Esophagus muscularis mucosa (tissue), 4 donors: Measurements from ENCODE around the gene INHBC. TPM values are rescaled to one million over a fixed set of nuclear protein-coding genes. Genes with fewer than 3 reads are reported as not detected.

Source experiments
- DNase-seq: peaks from one replicate; pipeline ENCODE4 v3.0.0-alpha.2; 2017; ENCODE audit errors: extremely low spot score
- H3K27ac ChIP-seq, 4 donors: fragments of 200-600 bp; sonication (generic); replicated peaks in 1 of 4; 1 replicate in 3 of 4; 2 replicates in 1 of 4; pipeline ENCODE4 v1.5.1; 2016 to 2019; ENCODE audit warnings: mild to moderate bottlenecking in 1 of 4
- H3K27me3 ChIP-seq, 4 donors: fragments of 200-600 bp; sonication (generic); one replicate each; pipeline versions ENCODE4 v1.5.1 to v1.6.0; 2016 to 2019
- H3K36me3 ChIP-seq, 4 donors: fragments of 200-600 bp; sonication (generic); one replicate each; pipeline ENCODE4 v1.5.1; 2016 to 2019
- H3K4me1 ChIP-seq, 4 donors: fragments of 200-600 bp; sonication (generic); one replicate each; pipeline ENCODE4 v1.5.1; 2016 to 2019
- H3K4me3 ChIP-seq, 4 donors: fragments of 200-600 bp; sonication (generic); 1 replicate in 2 of 4; 2 replicates in 2 of 4; pipeline ENCODE4 v1.5.1; 2016 to 2019; ENCODE audit warnings: mild to moderate bottlenecking in 4 of 4, moderate library complexity in 1 of 4
- H3K9me3 ChIP-seq, 4 donors: fragments of 200-600 bp; sonication (generic); 1 replicate in 3 of 4; 2 replicates in 1 of 4; pipeline ENCODE4 v1.5.1; 2016 to 2019
- EP300 ChIP-seq: sonication (generic); formaldehyde crosslinking; IDR thresholded peaks from one replicate; pipeline ENCODE4 v1.6.1; 2017; ENCODE audit warnings: antibody characterized with exemption
- POLR2A ChIP-seq: fragments of 450-650 bp; IDR thresholded peaks from one replicate; pipeline ENCODE4 v1.6.1; 2017; ENCODE audit warnings: antibody characterized with exemption, moderate library complexity, mild to moderate bottlenecking, low read depth
- POLR2AphosphoS5 ChIP-seq, 2 donors: sonication (generic); formaldehyde crosslinking; IDR thresholded peaks; one replicate each; pipeline ENCODE4 v1.6.1; 2017; ENCODE audit warnings: antibody characterized with exemption in 2 of 2
- WGBS: methylation state at CpG from one replicate; pipeline ENCODE4 v1.1.5; 2018; 5-methylcytosine and 5-hydroxymethylcytosine counted together
- intact Hi-C: fragments of 100-400 bp; cut with DNase I; formaldehyde crosslinking; loops from one replicate; pipeline ENCODE4 v1.15.1; 2023
- small RNA-seq, 3 donors: library from RNA; depleted of rRNA; stranded (forward); fragments of <200 nt; gene quantifications; one replicate each; pipeline ENCODE3, GENCODE V24; 2016
- total RNA-seq, 4 donors: library from RNA; depleted of rRNA; stranded (reverse); fragments of >200 nt; gene quantifications; one replicate each; pipeline versions ENCODE4 v1.1.0 to v1.2.1, GENCODE V29; 2016
- TF ChIP-seq, protein P1 (sequence below), 3 experiments: fragments of 200-600 bp in 2 of 3; fragments of 450-650 bp in 1 of 3; sonication (generic) in 2 of 3; IDR thresholded peaks; one replicate each; pipeline ENCODE4 v1.5.1; 2017 to 2019; ENCODE audit warnings: antibody characterized with exemption in 3 of 3, mild to moderate bottlenecking in 2 of 3, moderate library complexity in 1 of 3

INHBC gene
- total RNA-seq, 4 donors from 2014 or later: not detected

- no peaks in the 10 kb centered on the region for H3K27me3 ChIP-seq
- no peaks in the 10 kb centered on the region for H3K9me3 ChIP-seq
- H3K36me3 ChIP-seq: peaks cover 44 to 87% (median 75%) of the 10 kb centered on the region in 4 donors
- intact Hi-C loops: no loop called here
- no peaks in the 10 kb centered on the region for H3K4me1 ChIP-seq
- H3K27ac ChIP-seq: no peak overlapping the region
- 87% methylated on average over 12 of the region's 12 CpGs for WGBS
- TF ChIP-seq, protein P1, sequence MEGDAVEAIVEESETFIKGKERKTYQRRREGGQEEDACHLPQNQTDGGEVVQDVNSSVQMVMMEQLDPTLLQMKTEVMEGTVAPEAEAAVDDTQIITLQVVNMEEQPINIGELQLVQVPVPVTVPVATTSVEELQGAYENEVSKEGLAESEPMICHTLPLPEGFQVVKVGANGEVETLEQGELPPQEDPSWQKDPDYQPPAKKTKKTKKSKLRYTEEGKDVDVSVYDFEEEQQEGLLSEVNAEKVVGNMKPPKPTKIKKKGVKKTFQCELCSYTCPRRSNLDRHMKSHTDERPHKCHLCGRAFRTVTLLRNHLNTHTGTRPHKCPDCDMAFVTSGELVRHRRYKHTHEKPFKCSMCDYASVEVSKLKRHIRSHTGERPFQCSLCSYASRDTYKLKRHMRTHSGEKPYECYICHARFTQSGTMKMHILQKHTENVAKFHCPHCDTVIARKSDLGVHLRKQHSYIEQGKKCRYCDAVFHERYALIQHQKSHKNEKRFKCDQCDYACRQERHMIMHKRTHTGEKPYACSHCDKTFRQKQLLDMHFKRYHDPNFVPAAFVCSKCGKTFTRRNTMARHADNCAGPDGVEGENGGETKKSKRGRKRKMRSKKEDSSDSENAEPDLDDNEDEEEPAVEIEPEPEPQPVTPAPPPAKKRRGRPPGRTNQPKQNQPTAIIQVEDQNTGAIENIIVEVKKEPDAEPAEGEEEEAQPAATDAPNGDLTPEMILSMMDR (IDR thresholded peaks at IDR 0.05): no peak
- TF ChIP-seq POLR2AphosphoS5 (IDR thresholded peaks at IDR 0.05) (no peak), EP300 (no peak), POLR2A (no peak)
- no peak for DNase-seq
- H3K4me3 ChIP-seq: no peak overlapping the region
These were observed 62.9 kb downstream of the INHBC start for GRCh38 chr12:57497223-57498131.

- intact Hi-C loops: no loop called here
- Histone ChIP-seq H3K4me1 (no peaks in the 10 kb centered on the region), H3K4me3 (no peak overlapping the region), H3K36me3 (peaks cover 40 to 88% (median 75%) of the 10 kb centered on the region in 4 donors), H3K27ac (no peak overlapping the region), H3K9me3 (no peaks in the 10 kb centered on the region), H3K27me3 (no peaks in the 10 kb centered on the region)
- 75% methylated on average over 7 of the region's 9 CpGs for WGBS
- TF ChIP-seq POLR2AphosphoS5 (IDR thresholded peaks at IDR 0.05) (no peak), EP300 (no peak), POLR2A (no peak)
- TF ChIP-seq, protein P1 (IDR thresholded peaks at IDR 0.05): no peak
- DNase-seq: no peak
These were observed 63.5 kb downstream of the INHBC start for GRCh38 chr12:57498132-57498502.

- DNase-seq: no peak
- Histone ChIP-seq H3K27ac (no peak overlapping the region), H3K4me1 (no peaks in the 10 kb centered on the region), H3K27me3 (no peaks in the 10 kb centered on the region), H3K36me3 (peaks cover 45 to 92% (median 80%) of the 10 kb centered on the region in 4 donors), H3K4me3 (no peak overlapping the region), H3K9me3 (no peaks in the 10 kb centered on the region)
- intact Hi-C loops: no loop called here
- no peak for TF ChIP-seq POLR2A
- no peak for TF ChIP-seq POLR2AphosphoS5 (IDR thresholded peaks at IDR 0.05)
- TF ChIP-seq, protein P1 (IDR thresholded peaks at IDR 0.05): no peak
- no peak for TF ChIP-seq EP300
- 95% methylated on average over 4 of the region's 4 CpGs for WGBS
These were observed 64.0 kb downstream of the INHBC start for GRCh38 chr12:57498571-57498970.

GRCh38 chr12:57500213-57500612 is 65.6 kb downstream of the INHBC start:
- H3K4me1 ChIP-seq: no peaks in the 10 kb centered on the region
- 88% methylated on average over 11 of the region's 11 CpGs for WGBS
- peaks cover 56 to 100% (median 91%) of the 10 kb centered on the region in 4 donors for H3K36me3 ChIP-seq
- H3K27ac ChIP-seq: no peak overlapping the region
- no peak for DNase-seq
- H3K27me3 ChIP-seq: no peaks in the 10 kb centered on the region
- no peaks in the 10 kb centered on the region for H3K9me3 ChIP-seq
- H3K4me3 ChIP-seq: no peak overlapping the region
- intact Hi-C loops: no loop called here
- TF ChIP-seq POLR2AphosphoS5 (IDR thresholded peaks at IDR 0.05) (no peak), POLR2A (no peak), EP300 (no peak)
- TF ChIP-seq, protein P1 (IDR thresholded peaks at IDR 0.05): no peak

Small RNAs within 50 kb of the gene (small RNA-seq; reads per million reads assigned to genes)
- gene RNU6-879P: 0 reads per million in 3 donors

Other genes with a start within 250 kb of the INHBC start
- not detected for gene NXPH4, start 218.0 kb upstream of the INHBC start, total RNA-seq
- gene SHMT2, start 205.1 kb upstream of the INHBC start, total RNA-seq: 10 to 100 TPM; 22.8 to 60.4 (median 34.6) TPM
- gene STAC3, start 183.6 kb upstream of the INHBC start, total RNA-seq: 1 to 10 TPM in 2 of 4 donors, under 1 TPM in 2; 0.42 to 1.7 (median 1.2) TPM
- gene R3HDM2, start 3.7 kb upstream of the INHBC start, total RNA-seq: 10 to 100 TPM; 30.3 to 41.5 (median 35.1) TPM
- not detected for gene INHBE, start 20.5 kb downstream of the INHBC start, total RNA-seq
- under 1 TPM in 3 of 4 donors, not detected in 1; 0.17 to 0.98 (median 0.84) TPM for gene GLI1, start 25.0 kb downstream of the INHBC start, total RNA-seq
- gene ARHGAP9, start 45.1 kb downstream of the INHBC start, total RNA-seq: 10 to 100 TPM in 2 of 4 donors, 1 to 10 TPM in 2; 6.0 to 12.9 (median 8.8) TPM
- 10 to 100 TPM; 53.2 to 81.0 (median 62.7) TPM for gene MARS1, start 53.3 kb downstream of the INHBC start, total RNA-seq
- gene DDIT3, start 85.7 kb downstream of the INHBC start, total RNA-seq: 10 to 100 TPM; 14.4 to 43.9 (median 24.4) TPM
- gene MBD6, start 88.0 kb downstream of the INHBC start, total RNA-seq: 10 to 100 TPM; 13.8 to 19.9 (median 16.9) TPM
- 100 to 1,000 TPM; 161 to 243 (median 202) TPM for gene DCTN2, start 112.4 kb downstream of the INHBC start, total RNA-seq
- 1 to 10 TPM; 2.1 to 3.2 (median 2.4) TPM for gene KIF5A, start 115.3 kb downstream of the INHBC start, total RNA-seq
- gene PIP4K2C, start 156.4 kb downstream of the INHBC start, total RNA-seq: 10 to 100 TPM; 22.7 to 30.7 (median 29.0) TPM
- gene DTX3, start 170.0 kb downstream of the INHBC start, total RNA-seq: 10 to 100 TPM; 39.0 to 68.6 (median 46.8) TPM
- gene ARHGEF25, start 176.7 kb downstream of the INHBC start, total RNA-seq: 100 to 1,000 TPM in 3 of 4 donors, 10 to 100 TPM in 1; 77.7 to 133 (median 111) TPM
- 10 to 100 TPM in 2 of 4 donors, 1 to 10 TPM in 2; 2.8 to 10.9 (median 7.3) TPM for gene B4GALNT1, start 198.4 kb downstream of the INHBC start, total RNA-seq